ENCODE results near the gene APELA.

The APELA gene

GRCh38 chr4:164937576-164938270, 60.7 kb downstream of the APELA start:
- no peak for DNase-seq (ENCODE audit: insufficient read length, low spot score)

GRCh38 chr4:164943192-164943591, 66.2 kb downstream of the APELA start:
- DNase-seq (ENCODE audit: insufficient read length, low spot score): no peak
- FAIRE-seq: no peak
- TF ChIP-seq CTCF (IDR thresholded peaks at IDR 0.05; ENCODE audit: insufficient read depth, missing control alignments): no peak

More at GRCh38 chr4:164937576-164938270, 60.7 kb downstream of the APELA start:
- FAIRE-seq: no peak
- no peak for TF ChIP-seq CTCF (IDR thresholded peaks at IDR 0.05; ENCODE audit: insufficient read depth, missing control alignments)

- no peak for TF ChIP-seq CTCF (IDR thresholded peaks at IDR 0.05; ENCODE audit: insufficient read depth, missing control alignments)
- FAIRE-seq: no peak
- DNase-seq (ENCODE audit: insufficient read length, low spot score): no peak
These were observed 68.2 kb downstream of the APELA start for GRCh38 chr4:164945146-164945545.

- TF ChIP-seq CTCF (IDR thresholded peaks at IDR 0.05; ENCODE audit: insufficient read depth, missing control alignments): no peak
- FAIRE-seq (no peak), DNase-seq (ENCODE audit: insufficient read length, low spot score) (no peak)
These were observed 69.8 kb downstream of the APELA start for GRCh38 chr4:164946810-164947209.

All from D721Med (cell line).